B cell (primary cell): Measurements from ENCODE around the gene MRPL18. TPM values are rescaled to one million over a fixed set of nuclear protein-coding genes. Genes with fewer than 3 reads are reported as not detected.
A peak's percentile ranks its signal among the peaks of the same experiment; 100 is the strongest.

Experiments used
- ATAC-seq: fragments of 200-7000 bp; cut with Tn5 transposase; one replicate; pipeline ENCODE4 v1.10.0; 2021; ENCODE audit warnings: low read depth, mild to moderate bottlenecking, moderate number of reproducible peaks, moderate library complexity
- CTCF ChIA-PET: fragments of 350-600 bp; sonication (Branson Sonifier 250); formaldehyde crosslinking; loops from one replicate; lab custom pipeline; 2021; ENCODE audit warnings: antibody characterized with exemption, inconsistent platforms; lab: Charles Lee
- POLR2A ChIA-PET: fragments of 350-600 bp; sonication (Branson Sonifier 250); formaldehyde crosslinking; loops from one replicate; lab custom pipeline; 2021; ENCODE audit warnings: antibody characterized with exemption; lab: Charles Lee
- DNase-seq: peaks from one replicate; pipeline ENCODE4 v3.0.0; 2013
- H2AFZ ChIP-seq: 2 replicates; pipeline ENCODE4 v1.6.1; 2012; ENCODE audit warnings: mild to moderate bottlenecking, low read depth, low read length; ENCODE audit not compliant: insufficient read depth, poor library complexity, severe bottlenecking
- H3K27ac ChIP-seq, 2 donors: 1 replicate in 1 of 2; 2 replicates in 1 of 2; pipeline ENCODE4 v1.5.1; 2012 to 2013; ENCODE audit warnings: low read length in 2 of 2, mild to moderate bottlenecking in 2 of 2, moderate library complexity in 1 of 2
- H3K27me3 ChIP-seq, 4 experiments: fragments of 200-600 bp in 1 of 4; sonication (generic) in 1 of 4; replicated peaks in 1 of 4; 1 replicate in 2 of 4; 2 replicates in 2 of 4; pipeline versions ENCODE4 v1.6.1 to v1.7.0; 2013 to 2016; ENCODE audit warnings: low read length in 3 of 4, mild to moderate bottlenecking in 2 of 4, mixed read lengths in 1 of 4, moderate library complexity in 1 of 4; ENCODE audit not compliant: insufficient read depth in 4 of 4, control insufficient read depth in 3 of 4; ENCODE audit errors: control extremely low read depth in 1 of 4
- H3K36me3 ChIP-seq, 2 experiments: replicated peaks in 1 of 2; 1 replicate in 1 of 2; 2 replicates in 1 of 2; pipeline versions ENCODE4 v1.6.1 to v1.7.1; 2013; ENCODE audit warnings: low read length in 1 of 2; ENCODE audit not compliant: insufficient read depth in 2 of 2, control insufficient read depth in 1 of 2; ENCODE audit errors: control extremely low read depth in 1 of 2, extremely low read depth in 1 of 2
- H3K4me1 ChIP-seq, 2 donors: fragments of 200-600 bp in 1 of 2; sonication (generic) in 1 of 2; 1 replicate in 1 of 2; 2 replicates in 1 of 2; pipeline versions ENCODE4 v1.5.1 to v1.6.1; 2013 to 2017; ENCODE audit warnings: low read length in 2 of 2; ENCODE audit not compliant: control insufficient read depth in 2 of 2, insufficient read depth in 2 of 2
- H3K4me2 ChIP-seq: replicated peaks from 2 replicates; pipeline ENCODE3; 2012; ENCODE audit warnings: mild to moderate bottlenecking, low read depth, low read length; ENCODE audit not compliant: poor library complexity, severe bottlenecking
- H3K4me3 ChIP-seq, 5 experiments: fragments of 200-600 bp in 1 of 5; sonication (generic) in 1 of 5; 1 replicate in 3 of 5; 2 replicates in 2 of 5; pipeline versions ENCODE4 v1.5.1 to v1.7.0; 2011 to 2016; ENCODE audit warnings: low read length in 4 of 5, mild to moderate bottlenecking in 4 of 5, low read depth in 2 of 5, control low read depth in 1 of 5, moderate library complexity in 1 of 5; ENCODE audit not compliant: insufficient read depth in 1 of 5; ENCODE audit errors: control extremely low read depth in 1 of 5, extremely low read depth in 1 of 5
- H3K79me2 ChIP-seq: fragments of 200-600 bp; sonication (generic); one replicate; pipeline ENCODE4 v1.6.0; 2016; ENCODE audit warnings: low read length; ENCODE audit not compliant: control insufficient read depth, insufficient read depth
- H3K9ac ChIP-seq: fragments of 200-600 bp; sonication (generic); 2 replicates; pipeline ENCODE4 v1.6.1; 2017; ENCODE audit warnings: mild to moderate bottlenecking, low read length, moderate library complexity
- H3K9me3 ChIP-seq, 3 donors: one replicate each; pipeline versions ENCODE4 v1.6.1 to v1.7.1; 2013; ENCODE audit warnings: low read length in 2 of 3; ENCODE audit not compliant: control insufficient read depth in 2 of 3, insufficient read depth in 1 of 3; ENCODE audit errors: control extremely low read depth in 1 of 3
- H4K20me1 ChIP-seq: 2 replicates; pipeline ENCODE4 v1.6.0; 2012; ENCODE audit warnings: mild to moderate bottlenecking, low read length; ENCODE audit not compliant: insufficient read depth, control insufficient read depth, poor library complexity, severe bottlenecking
- H3K27ac Mint-ChIP-seq: one replicate; pipeline ENCODE4 v1.8.0; 2021; ENCODE audit warnings: mixed read lengths
- H3K27me3 Mint-ChIP-seq: one replicate; pipeline ENCODE4 v1.8.0; 2021; ENCODE audit warnings: mixed read lengths
- H3K4me1 Mint-ChIP-seq: one replicate; pipeline ENCODE4 v1.8.0; 2021; ENCODE audit warnings: mixed read lengths
- H3K4me3 Mint-ChIP-seq: one replicate; pipeline ENCODE4 v1.8.0; 2021; ENCODE audit warnings: mixed read lengths
- H3K9me3 Mint-ChIP-seq: one replicate; pipeline ENCODE4 v1.8.0; 2022; ENCODE audit warnings: mixed read lengths; ENCODE audit not compliant: insufficient read depth
- EZH2 ChIP-seq: IDR thresholded peaks from 2 replicates; pipeline ENCODE4 v1.6.1; 2012; ENCODE audit warnings: borderline replicate concordance, low read depth, mild to moderate bottlenecking, moderate library complexity, low read length; ENCODE audit not compliant: insufficient read depth, poor library complexity, severe bottlenecking
- WGBS: methylation state at CpG from one replicate; pipeline ENCODE4 v1.1.5; 2013; ENCODE audit warnings: missing lambda C conversion rate; ENCODE audit not compliant: insufficient coverage; 5-methylcytosine and 5-hydroxymethylcytosine counted together
- intact Hi-C: fragments of 100-400 bp; cut with micrococcal nuclease; formaldehyde crosslinking; loops from one replicate; pipeline ENCODE4 v1.10.0; 2022
- polyA plus RNA-seq: library from polyadenylated mRNA; depleted of rRNA; stranded (reverse); fragments of >200 nt; gene quantifications from 2 replicates; pipeline ENCODE4 v1.2.3, GENCODE V29; 2012
- total RNA-seq, 2 donors: library from RNA; stranded (reverse); fragments of 120-200 nt in 1 of 2; gene quantifications; 1 replicate in 1 of 2; 2 replicates in 1 of 2; pipeline versions ENCODE4 v1.2.3 to v1.2.4, GENCODE V29; 2013 to 2022
- TF ChIP-seq, protein P1 (sequence below): fragments of 200-600 bp; IDR thresholded peaks from one replicate; pipeline ENCODE4 v1.8.0; 2022; ENCODE audit warnings: antibody characterized with exemption, mild to moderate bottlenecking

Gene MRPL18
- total and polyA plus RNA-seq, 2 donors (not counting 1 experiment from before 2014, with no cell fraction given), result 32.1 to 35.1 TPM

GRCh38 chr6:159762681-159763293 lies 27.5 kb upstream of the MRPL18 start:
- POLR2A ChIA-PET, result interaction anchor here (3.6 kb wide), 1 partner anchor 27 kb away, joined by 28 read pairs; the partner anchor contains the start of genes MRPL18 and TCP1
- H3K4me2 ChIP-seq, result peak overlapping the region; percentile 95
- H2AFZ ChIP-seq, result peak overlapping the region; percentile 88
- H3K27ac Mint-ChIP-seq, result peak overlapping the region; percentile 96
- ATAC-seq (no peak), DNase-seq (peak; percentile 74)
- intact Hi-C loops, result loop anchor here (1.0 kb wide), 4 partner anchors 27 to 206 kb away; partner anchors contain the start of genes SOD2, TCP1 and WTAP
- H3K79me2 ChIP-seq, result peaks cover 20% of the 10 kb centered on the region
- 16% methylated on average over 16 of the region's 16 CpGs for WGBS
- no peaks in the 10 kb centered on the region for H3K27me3 ChIP-seq
- CTCF ChIA-PET, result interaction anchor here (1.3 to 1.7 kb wide), 2 partner anchors 25 to 33 kb away, joined by 3 to 4 read pairs; no protein-coding TSS in a partner anchor
- peak overlapping the region; percentile 95 to 96 for H3K27ac ChIP-seq
- H3K9ac ChIP-seq, result peak overlapping the region; percentile 92
- H3K27me3 Mint-ChIP-seq, result no peaks in the 10 kb centered on the region
- peaks cover 21% of the 10 kb centered on the region for H3K4me1 Mint-ChIP-seq
- peaks cover 8 to 22% of the 10 kb centered on the region in 2 experiments for H3K36me3 ChIP-seq
- no peaks in the 10 kb centered on the region for H3K9me3 Mint-ChIP-seq
- peaks cover 17 to 19% of the 10 kb centered on the region in 2 donors for H3K4me1 ChIP-seq
- no peaks in the 10 kb centered on the region for H4K20me1 ChIP-seq
- no peak for TF ChIP-seq EZH2
- TF ChIP-seq, protein P1, sequence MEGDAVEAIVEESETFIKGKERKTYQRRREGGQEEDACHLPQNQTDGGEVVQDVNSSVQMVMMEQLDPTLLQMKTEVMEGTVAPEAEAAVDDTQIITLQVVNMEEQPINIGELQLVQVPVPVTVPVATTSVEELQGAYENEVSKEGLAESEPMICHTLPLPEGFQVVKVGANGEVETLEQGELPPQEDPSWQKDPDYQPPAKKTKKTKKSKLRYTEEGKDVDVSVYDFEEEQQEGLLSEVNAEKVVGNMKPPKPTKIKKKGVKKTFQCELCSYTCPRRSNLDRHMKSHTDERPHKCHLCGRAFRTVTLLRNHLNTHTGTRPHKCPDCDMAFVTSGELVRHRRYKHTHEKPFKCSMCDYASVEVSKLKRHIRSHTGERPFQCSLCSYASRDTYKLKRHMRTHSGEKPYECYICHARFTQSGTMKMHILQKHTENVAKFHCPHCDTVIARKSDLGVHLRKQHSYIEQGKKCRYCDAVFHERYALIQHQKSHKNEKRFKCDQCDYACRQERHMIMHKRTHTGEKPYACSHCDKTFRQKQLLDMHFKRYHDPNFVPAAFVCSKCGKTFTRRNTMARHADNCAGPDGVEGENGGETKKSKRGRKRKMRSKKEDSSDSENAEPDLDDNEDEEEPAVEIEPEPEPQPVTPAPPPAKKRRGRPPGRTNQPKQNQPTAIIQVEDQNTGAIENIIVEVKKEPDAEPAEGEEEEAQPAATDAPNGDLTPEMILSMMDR, result no peak
- H3K4me3 Mint-ChIP-seq, result peak overlapping the region; percentile 95
- no peaks in the 10 kb centered on the region for H3K9me3 ChIP-seq
- H3K4me3 ChIP-seq, result peak overlapping the region; percentile 83 to 99 (median 93)

GRCh38 chr6:159766906-159767305 lies 23.4 kb upstream of the MRPL18 start:
- Histone ChIP-seq H3K9ac (no peak overlapping the region), H4K20me1 (no peaks in the 10 kb centered on the region), H3K27me3 (no peaks in the 10 kb centered on the region), H3K4me1 (peaks cover 8 to 9% of the 10 kb centered on the region in 2 donors), H3K4me2 (no peak overlapping the region), H3K27ac (no peak overlapping the region), H2AFZ (no peak overlapping the region), H3K9me3 (peaks cover 0 to 4% (median 0%) of the 10 kb centered on the region in 3 donors), H3K4me3 (no peak overlapping the region), H3K79me2 (peaks cover 11% of the 10 kb centered on the region), H3K36me3 (peaks cover 8 to 30% of the 10 kb centered on the region in 2 experiments)
- CTCF ChIA-PET, result no interaction called here
- Mint-ChIP-seq H3K4me1 (peaks cover 7% of the 10 kb centered on the region), H3K4me3 (no peak overlapping the region), H3K27me3 (no peaks in the 10 kb centered on the region), H3K9me3 (no peaks in the 10 kb centered on the region), H3K27ac (no peak overlapping the region)
- DNase-seq (no peak), ATAC-seq (no peak)
- TF ChIP-seq EZH2, result no peak
- TF ChIP-seq, protein P1, result no peak
- intact Hi-C loops, result no loop called here
- POLR2A ChIA-PET, result interaction anchor here (0.7 kb wide), 1 partner anchor 939 kb away, joined by 4 read pairs; no protein-coding TSS in a partner anchor
